GM12878 (cell line): ENCODE data around the gene UBL4B. TPM values are rescaled to one million over a fixed set of nuclear protein-coding genes. Genes with fewer than 3 reads are reported as not detected.

Source experiments
- ATF3 ChIP-seq: IDR thresholded peaks from 2 replicates; pipeline ENCODE4 v1.6.1; 2011; ENCODE audit warnings: low read depth, mild to moderate bottlenecking, low read length, moderate library complexity, borderline replicate concordance; ENCODE audit errors: extremely low read depth
- BCL3 ChIP-seq: IDR thresholded peaks from 2 replicates; pipeline ENCODE4 v1.6.1; 2011; ENCODE audit warnings: borderline replicate concordance, low read depth, mild to moderate bottlenecking, moderate library complexity, low read length; ENCODE audit not compliant: insufficient read depth, poor library complexity, severe bottlenecking
- CBX5 ChIP-seq: sonication (generic); IDR thresholded peaks from 2 replicates; pipeline ENCODE4 v1.6.1; 2016; ENCODE audit warnings: low read depth, moderate library complexity, mild to moderate bottlenecking, inconsistent platforms
- E2F8 ChIP-seq: fragments of 450-650 bp; IDR thresholded peaks from 2 replicates; pipeline ENCODE4 v1.6.1; 2018; ENCODE audit warnings: mild to moderate bottlenecking, low read depth, moderate library complexity; ENCODE audit not compliant: partially characterized antibody
- IKZF1 ChIP-seq: fragments of 450-650 bp; conservative IDR thresholded peaks from 2 replicates; pipeline ENCODE4 v1.6.1; 2017; ENCODE audit warnings: antibody characterized with exemption, mild to moderate bottlenecking
- MYC ChIP-seq: IDR thresholded peaks from 2 replicates; pipeline ENCODE4 v1.6.1; 2011; ENCODE audit warnings: mild to moderate bottlenecking, low read length, moderate library complexity, inconsistent platforms; ENCODE audit not compliant: insufficient read depth, insufficient replicate concordance, insufficient read length, severe bottlenecking
- RAD51 ChIP-seq: fragments of 450-650 bp; IDR thresholded peaks from 2 replicates; pipeline ENCODE4 v1.6.1; 2016; ENCODE audit warnings: moderate library complexity, mild to moderate bottlenecking, inconsistent platforms
- SMC3 ChIP-seq: IDR thresholded peaks from 2 replicates; pipeline ENCODE4 v1.6.1; 2011; ENCODE audit warnings: low read length, improper control_type of control experiment, borderline replicate concordance
- SPI1 ChIP-seq: IDR thresholded peaks from 2 replicates; pipeline ENCODE4 v1.6.1; 2011; ENCODE audit warnings: low read depth, mild to moderate bottlenecking, low read length, moderate library complexity, borderline replicate concordance; ENCODE audit not compliant: insufficient read depth
- SREBF2 ChIP-seq: IDR thresholded peaks from 2 replicates; pipeline ENCODE4 v1.6.1; 2012; ENCODE audit warnings: mild to moderate bottlenecking, low read length
- SUZ12 ChIP-seq: fragments of 200-600 bp; sonication (generic); IDR thresholded peaks from one replicate; pipeline ENCODE4 v1.6.1; 2018; ENCODE audit warnings: antibody characterized with exemption, mild to moderate bottlenecking; ENCODE audit not compliant: unreplicated experiment
- YY1 ChIP-seq: IDR thresholded peaks from 2 replicates; pipeline ENCODE4 v1.6.1; 2011; ENCODE audit warnings: low read depth, mild to moderate bottlenecking, low read length
- ZNF592 ChIP-seq: fragments of 450-650 bp; IDR thresholded peaks from 2 replicates; pipeline ENCODE4 v1.6.1; 2017; ENCODE audit warnings: mild to moderate bottlenecking, moderate library complexity
- polyA plus RNA-seq, 11 experiments: library from polyadenylated mRNA; depleted of rRNA in 4 of 11; unstranded in 6 of 11; stranded (reverse) in 5 of 11; fragments of >200 nt; fragmentation: Nextera tagmentation in 4 of 11; fragmentation: Illumina TruSeq in 1 of 11; extraction: Ambion mirVana in 4 of 11; extraction: Trizol in 1 of 11; gene quantifications; 1 replicate in 1 of 11; 2 replicates in 10 of 11; pipeline versions ENCODE4 v1.2.1 to v1.2.3, GENCODE V29; 2011 to 2016; ENCODE audit warnings: inconsistent platforms in 2 of 11, missing spikeins in 2 of 11, low read depth in 1 of 11
- total RNA-seq, 4 experiments: library from RNA; depleted of rRNA in 3 of 4; stranded (reverse); fragments of >200 nt in 3 of 4; fragmentation: Illumina TruSeq in 1 of 4; extraction: Trizol in 1 of 4; gene quantifications; 2 replicates each; pipeline versions ENCODE4 v1.2.1 to v1.2.3, GENCODE V29; 2013 to 2021

UBL4B gene
- total and polyA plus RNA-seq, 10 of the 15 experiments (the other 5 are each of a cell fraction or from before 2014, with no cell fraction given) = 0.06 to 0.15 TPM; not detected in 8

- TF ChIP-seq IKZF1 (no peak), RAD51 (no peak), CBX5 (no peak), SUZ12 (no peak), MYC (no peak), SMC3 (no peak), ATF3 (no peak), BCL3 (no peak), ZNF592 (no peak), SPI1 (no peak), E2F8 (no peak), SREBF2 (no peak), YY1 (no peak)
Measured at GRCh38 chr1:110064576-110065337, 47.5 kb upstream of the UBL4B start (continued).
